H7 (cell line): ENCODE results near the gene NR2F6. TPM values are rescaled to one million over a fixed set of nuclear protein-coding genes. Genes with fewer than 3 reads are reported as not detected.
"Not testable (repeated sequence)": the region's sequence is repeated elsewhere in the genome, so short reads cannot be mapped to it uniquely, and the experiment has no call there.

Experiments
- DNase-seq: peaks from one replicate; pipeline ENCODE4 v3.0.0; 2012
- H3K27me3 ChIP-seq: 2 replicates; pipeline ENCODE4 v1.6.0; 2011; ENCODE audit warnings: mild to moderate bottlenecking, low read length; ENCODE audit not compliant: control insufficient read depth, insufficient read depth
- H3K36me3 ChIP-seq: replicated peaks from 2 replicates; pipeline ENCODE4 v1.5.1; 2011; ENCODE audit warnings: low read length; ENCODE audit not compliant: control insufficient read depth, insufficient read depth
- H3K4me3 ChIP-seq: 2 replicates; pipeline ENCODE4 v1.5.1; 2011; ENCODE audit warnings: low read depth, mild to moderate bottlenecking, control low read depth, low read length, moderate library complexity; ENCODE audit not compliant: insufficient read depth
- total RNA-seq: library from RNA; depleted of rRNA; stranded (reverse); fragments of >200 nt; shearing (Covaris generic); gene quantifications from 2 replicates; pipeline ENCODE4 v1.2.3, GENCODE V29; 2014; rRNA removed

NR2F6 gene
- total RNA-seq, 1 experiment from 2014 or later = 246 TPM

DNA sequence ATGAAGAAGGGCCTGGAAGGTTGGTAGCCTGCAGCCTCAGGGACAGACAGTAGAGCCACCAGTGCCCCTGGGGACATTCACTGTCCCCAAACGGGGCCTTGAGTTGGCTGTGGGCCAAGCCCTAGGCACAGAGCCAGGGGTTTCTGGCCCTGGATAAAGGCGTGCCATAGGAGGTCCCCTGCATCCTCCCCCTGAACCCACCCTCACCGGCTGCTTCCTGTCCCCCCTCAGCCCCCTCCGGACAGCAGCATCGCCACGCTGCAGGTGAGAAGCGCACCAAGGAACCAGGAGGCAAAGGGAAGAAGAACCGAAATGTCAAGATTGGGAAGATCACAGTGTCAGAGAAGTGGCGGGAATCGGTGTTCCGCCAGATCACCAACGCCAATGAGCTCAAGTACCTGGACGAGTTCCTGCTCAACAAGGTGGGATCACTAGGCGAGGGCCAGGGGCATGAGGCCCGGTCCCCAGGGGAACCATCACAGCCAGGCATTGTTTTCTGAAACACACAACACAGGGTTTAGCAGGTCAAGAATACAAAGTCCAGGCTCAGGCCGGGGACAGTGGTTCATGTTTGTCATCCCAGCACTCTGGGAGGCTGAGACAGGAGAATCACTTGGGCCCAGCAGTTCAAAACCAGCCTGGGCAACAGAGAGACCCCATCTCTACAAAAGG is 45.2 kb downstream of the NR2F6 start:
- Histone ChIP-seq H3K4me3 (no peak overlapping the region), H3K36me3 (peaks cover 23% of the 10 kb centered on the region), H3K27me3 (no peaks in the 10 kb centered on the region)
- DNase-seq = no peak

DNA sequence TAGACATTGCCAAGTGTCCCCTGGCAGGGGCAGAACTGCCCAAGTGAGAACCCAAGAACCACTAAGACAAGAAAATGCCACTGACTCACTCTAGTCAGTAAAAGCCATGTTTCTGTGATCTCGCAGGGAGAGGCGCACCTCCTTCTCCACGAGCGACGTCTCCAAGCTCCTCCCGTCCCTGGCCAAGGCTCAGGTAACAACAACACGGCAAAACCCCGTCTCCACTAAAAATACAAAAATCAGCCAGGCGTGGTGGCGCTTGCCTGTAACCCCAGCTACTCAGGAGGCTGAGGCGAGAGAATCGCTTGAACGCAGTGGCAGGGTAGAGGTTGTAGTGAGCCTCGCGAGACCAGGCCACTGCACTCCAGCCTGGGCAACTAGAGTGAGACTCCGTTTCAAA is 48.1 kb downstream of the NR2F6 start:
- H3K4me3 ChIP-seq = no peak overlapping the region
- no peak for DNase-seq
- peaks cover 28% of the 10 kb centered on the region for H3K36me3 ChIP-seq
- no peaks in the 10 kb centered on the region for H3K27me3 ChIP-seq

DNA sequence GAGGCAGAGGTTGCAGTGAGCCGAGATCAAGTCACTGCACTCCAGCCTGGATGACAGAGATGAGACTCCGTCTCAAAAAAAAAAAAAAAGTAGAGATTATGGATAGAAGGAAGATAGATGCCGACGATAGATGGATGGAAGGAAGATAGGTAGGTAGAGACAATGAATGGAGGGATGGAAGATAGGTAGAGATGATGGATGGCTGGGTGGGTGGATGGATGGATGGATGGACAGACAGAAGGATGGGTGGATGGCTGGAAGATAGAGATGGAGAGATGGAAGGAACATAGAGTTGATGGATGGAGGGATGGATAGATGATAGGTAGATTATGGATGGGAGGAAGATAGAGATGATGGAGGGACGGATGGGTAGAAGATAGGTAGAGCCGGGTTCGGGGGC is 49.1 kb downstream of the NR2F6 start:
- no peak for DNase-seq

GRCh38 chr19:17195106-17195505 is 50.6 kb downstream of the NR2F6 start:
- no peaks in the 10 kb centered on the region for H3K27me3 ChIP-seq
- peaks cover 15% of the 10 kb centered on the region for H3K36me3 ChIP-seq
- DNase-seq = no peak
- H3K4me3 ChIP-seq = no peak overlapping the region

More for the DNA sequence above, 49.1 kb downstream of the NR2F6 start:
- Histone ChIP-seq H3K27me3 (no peaks in the 10 kb centered on the region), H3K36me3 (peaks cover 21% of the 10 kb centered on the region), H3K4me3 (no peak overlapping the region)

DNA sequence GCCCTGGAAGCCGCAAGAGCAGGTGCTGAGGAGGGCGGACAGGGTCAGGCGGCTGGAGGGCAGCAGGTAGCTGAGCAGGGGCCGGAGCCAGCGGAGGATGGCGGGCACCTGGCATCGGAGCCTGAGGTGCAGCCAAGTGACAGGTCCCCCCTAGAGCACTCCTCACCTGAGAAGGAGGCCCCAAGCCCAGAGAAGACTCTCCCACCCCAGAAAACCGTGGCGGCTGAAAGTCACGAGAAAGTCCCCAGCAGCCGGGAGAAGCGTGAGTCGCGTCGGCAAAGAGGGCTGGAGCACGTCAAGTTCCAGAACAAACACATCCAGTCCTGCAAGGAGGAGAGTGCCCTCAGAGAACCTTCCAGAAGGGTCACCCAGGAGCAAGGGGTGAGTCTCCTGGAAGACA is 51.1 kb downstream of the NR2F6 start:
- H3K4me3 ChIP-seq = no peak overlapping the region
- peaks cover 15% of the 10 kb centered on the region for H3K36me3 ChIP-seq
- H3K27me3 ChIP-seq = no peaks in the 10 kb centered on the region
- DNase-seq = no peak

DNA sequence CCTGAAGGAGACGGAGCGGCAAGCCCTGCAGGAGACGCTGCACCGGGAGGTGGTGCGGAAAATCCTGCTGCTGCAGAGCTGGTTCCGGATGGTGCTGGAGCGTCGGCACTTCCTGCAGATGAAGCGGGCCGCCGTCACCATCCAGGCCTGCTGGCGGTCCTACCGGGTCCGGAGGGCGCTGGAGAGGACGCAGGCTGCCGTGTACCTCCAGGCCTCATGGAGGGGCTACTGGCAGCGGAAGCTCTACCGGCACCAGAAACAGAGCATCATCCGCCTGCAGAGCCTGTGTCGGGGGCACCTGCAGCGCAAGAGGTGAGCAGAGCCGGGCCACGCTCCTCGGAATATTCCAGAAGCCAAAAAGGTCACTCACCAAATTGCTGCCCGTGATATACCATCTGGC is 53.0 kb downstream of the NR2F6 start:
- Histone ChIP-seq H3K36me3 (peaks cover 17% of the 10 kb centered on the region), H3K4me3 (no peak overlapping the region), H3K27me3 (no peaks in the 10 kb centered on the region)
- DNase-seq = no peak

- peaks cover 21% of the 10 kb centered on the region for H3K36me3 ChIP-seq
- DNase-seq, H3K27me3 ChIP-seq, H3K4me3 ChIP-seq: not testable (repeated sequence)
Measured at GRCh38 chr19:17191736-17192135, 54.0 kb downstream of the NR2F6 start.

DNA sequence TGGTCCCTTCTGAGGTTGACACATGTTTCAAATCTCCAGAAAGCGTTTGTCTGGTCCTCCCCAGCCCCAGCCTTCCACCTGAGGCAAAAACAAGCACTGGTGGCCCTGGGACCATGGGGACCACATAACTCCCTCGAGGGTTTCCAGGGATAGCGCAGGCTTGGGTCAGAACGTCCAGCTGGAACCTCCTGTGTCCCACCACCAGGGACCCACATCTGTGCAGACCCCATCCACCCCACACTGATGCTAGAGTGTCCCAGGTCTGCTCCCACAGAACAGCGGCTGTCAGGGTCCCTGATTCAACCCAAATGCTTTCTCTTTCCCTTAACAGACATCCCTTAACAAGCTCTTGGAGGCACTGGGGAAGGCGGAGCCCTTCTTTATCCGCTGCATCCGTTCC is 60.1 kb downstream of the NR2F6 start:
- Histone ChIP-seq H3K4me3 (no peak overlapping the region), H3K27me3 (no peaks in the 10 kb centered on the region), H3K36me3 (peaks cover 12% of the 10 kb centered on the region)
- DNase-seq = no peak

GRCh38 chr19:17184371-17184841 is 61.3 kb downstream of the NR2F6 start:
- Histone ChIP-seq H3K4me3 (no peak overlapping the region), H3K36me3 (peaks cover 12% of the 10 kb centered on the region), H3K27me3 (no peaks in the 10 kb centered on the region)
- DNase-seq = no peak

- Histone ChIP-seq H3K36me3 (peaks cover 9% of the 10 kb centered on the region), H3K4me3 (no peak overlapping the region), H3K27me3 (no peaks in the 10 kb centered on the region)
- DNase-seq = no peak
Measured at GRCh38 chr19:17183858-17184321, 61.8 kb downstream of the NR2F6 start.

GRCh38 chr19:17183271-17183761 is 62.4 kb downstream of the NR2F6 start:
- Histone ChIP-seq H3K36me3 (peaks cover 9% of the 10 kb centered on the region), H3K27me3 (no peaks in the 10 kb centered on the region), H3K4me3 (no peak overlapping the region)
- DNase-seq = no peak

Other genes starting within 250 kb of the NR2F6 start
- 4.5 and 5.2 TPM in 2 replicates for gene CPAMD8, start 219.1 kb downstream of the NR2F6 start, total RNA-seq
- gene HAUS8, start 170.5 kb downstream of the NR2F6 start, total RNA-seq = 10.4 and 15.5 TPM in 2 replicates
- 32.9 and 40.8 TPM in 2 replicates for gene MYO9B, start 170.1 kb downstream of the NR2F6 start, total RNA-seq
- 6.9 and 14.4 TPM in 2 replicates for gene USE1, start 30.6 kb downstream of the NR2F6 start, total RNA-seq
- gene OCEL1, start 19.7 kb downstream of the NR2F6 start, total RNA-seq = 13.0 and 18.3 TPM in 2 replicates
- gene USHBP1, start 18.8 kb upstream of the NR2F6 start, total RNA-seq = 7.5 and 13.6 TPM in 2 replicates
- gene BABAM1, start 21.5 kb upstream of the NR2F6 start, total RNA-seq = 186 and 194 TPM in 2 replicates
- 18.0 and 22.7 TPM in 2 replicates for gene ANKLE1, start 36.0 kb upstream of the NR2F6 start, total RNA-seq
- gene ABHD8, start 57.5 kb upstream of the NR2F6 start, total RNA-seq = 13.6 and 15.1 TPM in 2 replicates
- 76.7 and 121 TPM in 2 replicates for gene MRPL34, start 60.0 kb upstream of the NR2F6 start, total RNA-seq
- 32.8 and 50.8 TPM in 2 replicates for gene DDA1, start 63.6 kb upstream of the NR2F6 start, total RNA-seq
- gene ANO8, start 88.9 kb upstream of the NR2F6 start, total RNA-seq = 6.9 and 7.5 TPM in 2 replicates
- gene GTPBP3, start 91.6 kb upstream of the NR2F6 start, total RNA-seq = 63.0 and 64.9 TPM in 2 replicates
- gene PLVAP, start 131.4 kb upstream of the NR2F6 start, total RNA-seq = not detected in 2 replicates
- 0.42 and 1.5 TPM in 2 replicates for gene CCDC194, start 148.3 kb upstream of the NR2F6 start, total RNA-seq
- gene BST2, start 159.7 kb upstream of the NR2F6 start, total RNA-seq = 203 and 204 TPM in 2 replicates
- 75.1 and 91.4 TPM in 2 replicates for gene MVB12A, start 174.1 kb upstream of the NR2F6 start, total RNA-seq
- not detected in 2 replicates for gene TMEM221, start 202.7 kb upstream of the NR2F6 start, total RNA-seq
- gene NXNL1, start 215.0 kb upstream of the NR2F6 start, total RNA-seq = not detected in 2 replicates
- gene SLC27A1, start 224.6 kb upstream of the NR2F6 start, total RNA-seq = 5.3 and 8.6 TPM in 2 replicates